Thoracic aorta (tissue), 2 donors: ENCODE data around the gene CLTA. TPM values are rescaled to one million over a fixed set of nuclear protein-coding genes. Genes with fewer than 3 reads are reported as not detected.
A peak's percentile ranks its signal among the peaks of the same experiment; 100 is the strongest.

Experiments
- ATAC-seq: fragments of 150-250 bp; one replicate; pipeline ENCODE4 v1.8.0; 2017; ENCODE audit warnings: low read depth; ENCODE audit not compliant: insufficient number of reproducible peaks, low FRiP score
- DNase-seq: peaks from one replicate; pipeline ENCODE4 v3.0.0-alpha.2; 2020; ENCODE audit warnings: low spot score
- H3K27ac ChIP-seq, 2 donors: fragments of 200-600 bp; sonication (generic); 1 replicate in 1 of 2; 2 replicates in 1 of 2; pipeline ENCODE4 v1.5.1; 2016; ENCODE audit warnings: mild to moderate bottlenecking in 2 of 2, moderate library complexity in 2 of 2
- H3K27me3 ChIP-seq: fragments of 200-600 bp; sonication (generic); replicated peaks from 2 replicates; pipeline ENCODE4 v1.6.0; 2016; ENCODE audit warnings: mild to moderate bottlenecking; ENCODE audit not compliant: insufficient read depth
- H3K36me3 ChIP-seq: fragments of 200-600 bp; sonication (generic); one replicate; pipeline ENCODE4 v1.5.1; 2016
- H3K4me1 ChIP-seq, 2 donors: fragments of 200-600 bp; sonication (generic); 1 replicate in 1 of 2; 2 replicates in 1 of 2; pipeline versions ENCODE4 v1.5.1 to v1.6.0; 2016; ENCODE audit warnings: low read depth in 2 of 2, mild to moderate bottlenecking in 1 of 2; ENCODE audit not compliant: control insufficient read depth in 1 of 2
- H3K4me3 ChIP-seq: fragments of 200-600 bp; sonication (generic); 2 replicates; pipeline ENCODE4 v1.5.1; 2016; ENCODE audit warnings: mild to moderate bottlenecking
- H3K9me3 ChIP-seq: fragments of 200-600 bp; sonication (generic); 2 replicates; pipeline ENCODE4 v1.5.1; 2016
- CTCF ChIP-seq: fragments of 200-600 bp; sonication (generic); IDR thresholded peaks from one replicate; pipeline ENCODE4 v1.5.1; 2019; ENCODE audit warnings: antibody characterized with exemption
- total RNA-seq, 2 donors: library from RNA; depleted of rRNA; stranded (reverse); fragments of >200 nt; gene quantifications; one replicate each; pipeline versions ENCODE4 v1.1.0 to v1.2.3, GENCODE V29; 2016

CLTA gene
- total RNA-seq, 2 donors from 2014 or later = 127 to 145 TPM

GRCh38 chr9:36144309-36145232 lies 46.1 kb upstream of the CLTA start:
- no peak for DNase-seq
- H3K9me3 ChIP-seq = no peaks in the 10 kb centered on the region
- no peaks in the 10 kb centered on the region for H3K27me3 ChIP-seq
- ATAC-seq = no peak
- TF ChIP-seq CTCF = no peak
- H3K27ac ChIP-seq = no peak overlapping the region
- H3K4me3 ChIP-seq = no peak overlapping the region
- H3K4me1 ChIP-seq = peaks cover 38 to 70% of the 10 kb centered on the region in 2 donors
- H3K36me3 ChIP-seq = no peaks in the 10 kb centered on the region

GRCh38 chr9:36145970-36146369 lies 44.8 kb upstream of the CLTA start:
- H3K27ac ChIP-seq = no peak overlapping the region
- TF ChIP-seq CTCF = no peak
- no peaks in the 10 kb centered on the region for H3K9me3 ChIP-seq
- H3K27me3 ChIP-seq = no peaks in the 10 kb centered on the region
- ATAC-seq (no peak), DNase-seq (no peak)
- H3K4me3 ChIP-seq = no peak overlapping the region
- peaks cover 4% of the 10 kb centered on the region for H3K36me3 ChIP-seq
- peaks cover 37 to 63% of the 10 kb centered on the region in 2 donors for H3K4me1 ChIP-seq

GRCh38 chr9:36146651-36147050 lies 44.1 kb upstream of the CLTA start:
- ATAC-seq (no peak), DNase-seq (no peak)
- H3K9me3 ChIP-seq = no peaks in the 10 kb centered on the region
- peaks cover 10% of the 10 kb centered on the region for H3K36me3 ChIP-seq
- TF ChIP-seq CTCF = no peak
- H3K4me1 ChIP-seq = peaks cover 37 to 56% of the 10 kb centered on the region in 2 donors
- no peak overlapping the region for H3K27ac ChIP-seq
- no peaks in the 10 kb centered on the region for H3K27me3 ChIP-seq
- no peak overlapping the region for H3K4me3 ChIP-seq

- DNase-seq (no peak), ATAC-seq (no peak)
- Histone ChIP-seq H3K4me3 (no peak overlapping the region), H3K9me3 (no peaks in the 10 kb centered on the region), H3K36me3 (peaks cover 13% of the 10 kb centered on the region), H3K27me3 (no peaks in the 10 kb centered on the region), H3K4me1 (peaks cover 29 to 47% of the 10 kb centered on the region in 2 donors), H3K27ac (peak overlapping the region; percentile 72 to 74)
- TF ChIP-seq CTCF = no peak
These were observed 43.1 kb upstream of the CLTA start for GRCh38 chr9:36147441-36148175.
